HG03066 (cell line): ENCODE measurements around the gene ARHGAP1.

ENCODE experiments used
- ATAC-seq: cut with Tn5 transposase; IDR thresholded peaks from one replicate; pipeline ENCODE4 v1.9.1; 2021; ENCODE audit warnings: low read depth; ENCODE audit not compliant: unreplicated experiment

ARHGAP1 gene

DNA sequence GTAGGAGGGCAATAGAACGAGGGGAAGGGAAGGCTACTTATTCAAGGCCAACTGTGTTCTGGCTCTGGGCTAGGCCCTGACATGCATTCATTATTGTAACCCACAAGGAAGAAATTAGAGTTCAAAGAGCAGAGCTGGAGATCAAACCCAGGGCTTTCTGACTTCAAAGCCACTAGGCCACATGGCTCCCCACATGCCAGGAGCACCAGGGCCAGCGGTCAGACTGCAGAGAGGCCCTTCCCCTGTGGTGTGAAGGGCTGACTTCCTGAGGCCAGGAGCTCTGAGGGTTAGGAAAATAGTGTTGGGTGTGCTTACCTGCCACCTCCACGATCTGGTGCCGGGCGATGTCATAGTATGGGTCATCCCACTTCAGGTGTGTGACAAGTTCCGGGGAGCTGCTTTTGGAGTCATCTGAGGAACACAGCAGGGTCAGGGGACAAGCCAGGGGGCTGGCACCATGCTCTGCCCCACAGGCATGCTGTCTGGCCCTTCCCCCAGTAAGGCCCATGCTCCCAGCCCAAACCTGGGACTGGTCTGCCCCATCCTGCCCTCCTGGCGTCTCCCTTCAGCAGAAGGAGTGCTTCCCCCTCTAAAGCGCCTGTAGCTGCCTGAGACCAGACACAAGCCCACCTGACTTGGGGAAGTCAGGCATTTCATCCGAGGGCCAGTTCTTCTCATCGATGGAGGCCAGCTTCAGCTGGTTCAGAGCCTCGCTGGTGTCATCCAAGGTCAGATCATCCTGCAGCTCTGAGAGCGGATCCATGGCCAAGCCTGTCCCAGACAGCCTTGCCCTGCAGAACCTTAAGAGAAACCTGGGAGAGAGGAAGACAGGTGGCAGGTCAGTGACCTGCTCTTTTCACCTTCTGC, 4.8 kb downstream of the ARHGAP1 start:
- no peak for ATAC-seq

DNA sequence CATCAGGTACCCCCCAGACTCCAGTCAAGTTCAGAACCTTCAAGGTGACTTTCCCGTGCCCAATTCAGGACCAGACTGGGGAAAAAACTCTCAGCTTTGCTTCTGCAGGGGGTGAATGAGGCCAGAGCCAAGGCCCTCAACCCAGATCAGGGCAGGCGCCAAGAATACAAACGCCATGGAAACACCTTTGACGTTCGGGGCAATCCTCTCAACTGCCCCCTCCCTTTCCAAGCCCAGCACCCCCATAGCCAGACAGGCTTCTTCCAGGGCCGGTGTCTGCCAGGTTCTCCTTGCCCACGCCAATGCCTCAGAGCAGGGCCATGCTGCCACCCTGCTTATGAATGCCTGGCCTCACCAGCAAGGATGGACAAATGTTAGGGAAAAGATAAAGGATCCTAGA, 5.8 kb downstream of the ARHGAP1 start:
- ATAC-seq = no peak

DNA sequence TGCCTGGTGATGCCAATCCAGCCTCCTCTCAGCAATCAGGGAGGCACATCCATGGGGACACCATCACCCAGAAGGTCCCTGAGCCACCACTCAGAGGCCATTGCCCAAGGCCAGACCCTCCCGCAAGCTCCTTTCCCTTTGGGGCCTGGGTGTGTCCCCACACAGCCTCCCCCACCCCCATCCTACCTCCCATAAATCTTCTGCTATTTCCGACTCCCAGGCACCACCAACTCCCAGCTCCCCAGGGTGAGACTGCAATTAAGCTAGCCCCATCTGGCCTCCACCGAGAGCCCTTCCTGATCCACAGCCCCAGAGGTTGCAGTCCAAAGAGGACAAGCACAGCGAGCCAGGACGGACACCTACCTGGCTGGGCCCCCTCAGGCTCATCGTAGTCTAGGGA, 6.3 kb downstream of the ARHGAP1 start:
- no peak for ATAC-seq

DNA sequence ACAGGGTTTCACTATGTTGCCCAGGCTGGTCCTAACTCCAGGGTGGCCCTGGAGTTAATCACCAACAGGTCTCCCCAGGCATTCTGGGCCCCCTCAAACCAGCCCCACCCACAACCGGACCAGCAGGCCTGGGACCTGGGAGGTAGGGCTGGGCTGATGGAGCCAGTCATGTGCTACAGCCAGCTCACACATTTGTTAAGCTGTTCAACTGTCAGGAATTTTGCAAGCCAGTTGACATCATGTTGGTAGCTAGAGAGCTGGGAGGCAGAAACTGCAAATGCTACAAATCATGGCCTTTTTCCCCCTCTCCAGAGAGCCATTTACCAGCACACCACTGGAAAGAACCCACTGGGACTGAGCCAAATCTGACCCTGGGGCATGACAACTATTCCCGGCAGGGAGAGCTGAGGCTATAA, 6.8 kb downstream of the ARHGAP1 start:
- no peak for ATAC-seq

DNA sequence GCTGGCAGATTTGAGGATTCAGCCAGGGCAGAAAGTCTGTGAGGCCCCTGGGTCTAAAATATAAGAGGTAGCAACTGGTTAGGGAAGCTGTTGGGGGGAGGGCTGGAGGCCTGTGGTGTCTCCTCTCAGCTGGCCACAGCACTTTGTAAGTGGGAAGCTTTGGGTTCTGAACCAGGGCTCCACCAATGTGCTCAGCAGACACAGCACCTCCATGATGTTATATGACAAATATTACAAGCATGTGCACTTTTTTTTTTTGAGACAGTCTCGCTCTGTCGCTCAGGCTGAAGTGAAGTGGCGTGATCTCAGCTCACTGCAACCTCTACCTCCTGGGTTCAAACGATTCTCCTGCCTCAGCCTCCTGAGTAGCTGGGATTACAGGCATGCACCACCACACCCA, 8.0 kb downstream of the ARHGAP1 start:
- ATAC-seq = no peak

DNA sequence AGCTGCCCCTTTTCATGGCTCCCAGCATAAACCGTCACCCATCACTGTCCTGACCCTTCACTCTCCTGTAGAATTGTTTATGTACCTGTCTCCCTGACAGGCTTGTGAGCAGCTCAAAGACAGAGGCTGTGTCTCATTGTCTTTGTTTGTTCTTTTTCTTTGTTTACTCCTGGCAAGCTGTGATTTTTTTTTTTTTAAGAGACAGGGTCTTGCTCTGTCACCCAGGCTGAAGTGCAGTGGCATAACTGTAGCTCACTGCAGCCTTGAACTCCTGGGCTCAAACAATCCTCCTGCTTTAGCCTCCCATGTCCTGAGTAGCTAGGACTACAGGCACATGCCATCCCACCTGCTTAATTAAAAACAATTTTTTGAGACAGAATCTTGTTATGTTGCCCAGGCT, 9.7 kb downstream of the ARHGAP1 start:
- ATAC-seq = no peak

DNA sequence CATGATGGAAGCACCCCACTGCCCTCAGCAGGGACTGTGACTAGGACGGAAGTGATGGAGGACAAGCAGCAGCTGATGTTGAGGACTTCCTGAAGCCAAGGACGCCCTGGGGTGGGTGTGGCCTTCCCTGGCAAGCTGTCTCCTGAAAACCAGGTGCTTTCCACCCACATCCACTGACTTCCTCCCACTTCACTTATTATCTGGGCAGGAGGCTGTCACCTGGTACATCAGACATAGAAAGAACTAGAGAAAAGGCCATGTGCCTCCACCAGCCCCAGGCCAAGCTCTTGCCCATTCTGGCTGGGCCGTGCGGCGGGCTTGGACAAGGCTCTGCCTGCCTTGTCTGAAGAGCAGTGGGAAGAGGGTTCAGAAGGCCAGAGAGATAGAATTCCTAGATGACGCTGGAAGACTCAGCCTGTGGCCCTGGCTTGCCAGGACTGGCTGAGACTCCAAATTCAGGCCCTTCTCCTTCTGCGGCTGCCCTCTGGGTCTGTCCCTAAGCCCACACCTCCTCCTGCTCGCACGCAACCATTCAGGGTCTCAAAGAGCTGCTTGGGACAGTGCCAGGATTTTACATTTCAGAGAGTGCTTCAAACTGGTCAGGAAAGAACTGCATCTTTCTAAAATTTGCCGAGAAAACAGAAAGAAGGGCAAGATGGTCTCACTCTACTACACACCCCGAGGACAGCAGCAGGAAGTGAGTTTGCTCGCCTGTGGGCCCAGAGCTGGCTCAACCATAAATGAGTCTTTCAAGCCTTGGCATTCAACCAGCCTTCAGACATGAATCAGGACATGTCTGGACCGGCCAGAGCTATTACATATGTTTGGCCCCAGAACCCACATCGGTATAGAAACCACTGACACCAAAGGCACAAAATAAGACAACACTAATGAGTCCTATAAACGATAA, 13.3 kb downstream of the ARHGAP1 start:
- ATAC-seq = no peak

DNA sequence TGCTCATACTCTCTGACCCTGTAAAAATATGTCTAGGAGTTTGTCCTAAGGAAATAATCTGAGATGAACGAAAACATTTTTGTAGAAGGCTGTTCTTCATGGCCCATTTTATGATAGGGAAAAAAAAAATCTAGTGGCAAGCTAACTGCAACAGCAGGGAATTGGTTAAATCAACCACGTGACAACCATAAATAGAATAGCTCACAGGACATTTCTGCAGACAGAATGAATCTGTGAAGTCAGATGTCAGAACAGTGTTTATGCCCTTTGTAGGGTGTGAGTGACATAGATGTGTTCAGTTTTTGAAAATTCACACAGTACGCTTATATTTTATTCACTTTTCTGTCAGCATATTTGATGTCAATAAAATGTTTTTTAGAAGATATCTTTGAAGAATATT, 16.1 kb downstream of the ARHGAP1 start:
- no peak for ATAC-seq

DNA sequence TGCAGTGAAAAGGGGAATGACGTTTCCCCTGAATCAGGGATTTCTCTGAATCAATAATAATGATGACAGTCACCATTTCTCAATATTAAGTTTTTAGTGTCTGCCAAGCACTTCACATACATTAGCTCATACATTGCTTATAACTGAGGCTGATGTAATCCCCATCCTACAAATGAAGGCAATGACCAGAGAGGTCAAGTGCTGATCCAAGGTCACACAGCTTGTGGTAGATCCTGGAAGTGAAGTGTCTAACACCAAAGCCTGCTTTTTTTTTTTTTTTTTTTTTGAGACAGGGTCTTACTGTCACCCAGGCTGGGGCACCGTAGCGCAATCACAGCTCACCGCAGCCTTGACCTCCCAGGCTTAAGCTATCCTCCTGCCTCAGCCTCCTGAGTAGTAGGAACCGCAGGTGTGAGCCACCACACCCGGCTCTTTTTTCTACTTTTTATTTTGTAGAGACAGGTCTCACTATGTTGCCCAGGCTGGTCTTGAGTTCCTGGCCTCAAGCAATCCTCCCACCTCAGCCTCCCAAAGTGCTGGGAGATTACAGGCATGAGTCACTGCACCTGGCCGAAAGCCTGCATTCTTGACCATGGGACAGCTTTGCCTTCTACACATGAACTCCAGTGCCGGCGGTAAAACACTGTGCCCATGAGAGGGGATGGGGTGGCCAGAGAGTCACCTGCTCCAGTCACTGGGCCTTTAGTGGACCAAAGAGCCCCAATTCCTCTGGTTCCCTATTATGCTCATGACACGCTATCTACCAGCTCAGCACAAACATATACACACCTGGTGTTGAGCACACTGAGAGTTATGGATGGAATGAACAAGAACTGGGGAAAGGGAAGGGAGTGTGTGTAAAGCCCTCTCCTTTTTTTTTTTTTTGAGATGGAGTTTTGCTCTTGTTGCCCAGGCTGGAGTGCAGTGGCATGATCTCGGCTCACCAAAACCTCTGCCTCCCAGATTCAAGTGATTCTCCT, 17.4 kb downstream of the ARHGAP1 start:
- ATAC-seq = no peak

DNA sequence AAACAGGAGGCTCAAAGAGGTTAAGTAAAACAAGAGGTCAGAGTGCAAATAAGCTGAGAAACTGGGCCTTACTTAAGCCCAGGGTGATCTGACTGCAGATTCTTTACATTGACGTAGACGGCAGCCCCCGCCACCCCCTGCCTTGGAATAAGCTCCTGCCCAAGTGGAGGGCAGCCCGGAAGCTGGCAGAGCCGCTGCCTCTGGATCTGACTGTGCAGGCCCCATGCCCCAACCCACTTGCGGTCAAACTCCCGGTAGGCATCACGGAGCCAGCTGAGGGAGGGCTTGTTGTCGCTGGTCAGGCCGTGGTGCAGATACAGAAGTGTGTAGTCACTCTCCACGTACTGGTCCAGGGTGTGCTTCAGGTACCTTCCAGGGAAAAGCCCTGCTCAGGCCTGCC, 18.6 kb downstream of the ARHGAP1 start:
- no peak for ATAC-seq

DNA sequence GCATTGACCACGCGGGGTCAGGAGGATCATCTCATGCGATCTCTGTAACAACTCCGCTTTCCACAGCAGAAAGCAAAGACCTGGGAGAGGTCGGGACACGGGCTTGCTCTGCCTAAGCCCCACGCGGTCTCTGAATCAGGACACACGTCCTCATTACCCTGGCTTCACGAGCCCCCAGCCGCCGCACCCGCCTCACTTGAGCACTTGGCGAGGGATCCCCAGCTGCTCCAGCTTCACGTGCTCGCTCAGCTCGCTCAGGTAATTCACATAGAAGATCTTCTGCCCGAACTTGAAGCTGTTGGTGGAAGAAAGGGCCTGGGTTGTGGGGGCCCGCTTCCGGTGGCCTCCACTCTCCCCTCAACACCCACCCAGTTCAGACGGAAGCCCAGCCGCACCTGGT, 19.6 kb downstream of the ARHGAP1 start:
- no peak for ATAC-seq

DNA sequence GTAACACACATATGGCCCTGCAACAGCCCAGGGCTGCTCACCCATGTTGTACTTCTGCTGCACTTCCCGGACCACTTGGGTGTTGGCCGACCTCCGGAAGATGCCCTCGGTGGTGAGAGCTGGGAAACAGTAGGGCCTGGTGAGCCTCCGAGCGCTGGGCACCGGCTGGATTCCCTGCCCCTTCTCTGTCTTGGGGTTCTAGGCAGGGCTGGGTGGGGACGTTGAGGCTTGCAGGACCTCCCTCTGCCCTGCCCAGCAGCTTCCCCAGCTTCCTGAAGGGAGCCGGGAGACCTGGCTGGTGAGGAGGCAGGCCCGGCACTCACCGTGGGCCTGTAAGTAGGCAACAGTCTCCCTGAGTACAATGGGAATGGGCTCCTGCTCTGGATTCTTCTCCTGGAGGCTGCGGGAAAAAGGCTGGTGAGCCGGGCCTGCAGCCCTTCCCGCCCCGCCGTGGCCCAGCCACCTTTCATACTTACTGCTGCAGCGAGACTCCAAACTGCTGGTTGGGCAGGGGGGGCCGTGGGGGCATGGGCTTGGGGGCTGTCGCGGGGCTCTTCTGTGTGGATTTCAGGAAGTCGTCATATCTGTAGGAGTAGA, 20.2 kb downstream of the ARHGAP1 start:
- no peak for ATAC-seq

DNA sequence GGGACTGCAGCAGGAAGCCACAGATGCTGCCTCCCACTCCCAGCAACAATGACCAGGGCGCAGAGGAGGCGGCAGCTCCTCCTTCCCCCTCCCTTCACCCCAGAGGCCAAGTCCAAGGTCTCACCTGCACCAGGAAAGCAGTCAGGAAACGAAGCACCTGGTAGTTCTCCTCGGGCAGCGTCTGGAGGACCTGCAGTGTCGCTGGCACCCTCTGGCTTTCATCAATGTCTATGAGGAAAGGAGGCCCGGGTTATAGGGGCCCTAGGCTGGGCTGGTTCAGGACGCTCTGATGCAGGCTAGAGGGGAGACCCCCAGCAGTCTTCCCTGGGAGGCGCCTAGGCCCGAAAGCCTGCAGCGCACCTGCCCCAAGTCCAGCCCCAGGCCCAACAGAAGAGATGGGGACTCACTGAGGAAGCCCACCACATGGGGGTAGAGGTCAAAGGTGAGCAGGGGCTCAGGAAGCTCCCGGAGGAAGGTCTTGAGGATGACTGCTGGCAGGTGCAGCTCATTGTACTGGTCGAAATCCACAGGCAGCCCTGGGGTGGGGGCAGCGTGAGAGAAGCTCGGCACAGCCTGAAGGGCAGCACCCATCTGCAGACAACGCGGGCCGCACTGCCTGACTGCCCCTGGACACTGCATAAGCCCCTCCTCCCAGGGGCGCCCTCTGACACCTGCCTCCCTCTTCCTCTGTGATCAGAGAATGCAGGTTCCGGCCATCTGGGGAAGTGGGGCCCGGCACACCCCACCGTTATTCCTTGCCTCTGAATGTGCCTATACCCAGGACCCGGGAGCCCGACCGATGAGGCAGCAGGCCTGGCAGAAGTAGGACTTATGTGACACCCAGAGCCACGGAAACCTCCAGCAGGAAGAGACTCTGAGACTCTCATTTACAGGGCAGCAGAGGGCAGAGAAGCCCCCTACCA, 20.9 kb downstream of the ARHGAP1 start:
- ATAC-seq = no peak

DNA sequence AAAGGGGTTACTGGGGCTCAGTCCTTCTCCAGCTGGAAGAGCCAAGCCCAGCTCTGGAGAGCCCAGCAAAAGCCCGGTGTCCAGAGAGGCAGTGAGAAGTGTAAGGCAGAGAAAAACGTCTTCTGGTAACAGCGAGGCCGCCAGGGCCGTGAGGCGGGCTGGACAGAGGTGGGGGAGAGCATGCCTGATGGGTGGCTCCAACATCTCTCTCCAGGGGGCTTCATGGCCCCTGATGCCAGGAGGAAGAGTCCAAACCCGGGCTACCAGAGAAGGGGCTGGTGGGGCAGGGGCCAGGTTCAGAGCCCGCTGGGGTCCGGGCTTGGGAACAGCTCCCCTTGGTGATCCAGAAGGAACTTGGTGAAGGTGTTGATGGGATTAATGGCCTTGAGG, 21.7 kb downstream of the ARHGAP1 start:
- ATAC-seq = no peak

DNA sequence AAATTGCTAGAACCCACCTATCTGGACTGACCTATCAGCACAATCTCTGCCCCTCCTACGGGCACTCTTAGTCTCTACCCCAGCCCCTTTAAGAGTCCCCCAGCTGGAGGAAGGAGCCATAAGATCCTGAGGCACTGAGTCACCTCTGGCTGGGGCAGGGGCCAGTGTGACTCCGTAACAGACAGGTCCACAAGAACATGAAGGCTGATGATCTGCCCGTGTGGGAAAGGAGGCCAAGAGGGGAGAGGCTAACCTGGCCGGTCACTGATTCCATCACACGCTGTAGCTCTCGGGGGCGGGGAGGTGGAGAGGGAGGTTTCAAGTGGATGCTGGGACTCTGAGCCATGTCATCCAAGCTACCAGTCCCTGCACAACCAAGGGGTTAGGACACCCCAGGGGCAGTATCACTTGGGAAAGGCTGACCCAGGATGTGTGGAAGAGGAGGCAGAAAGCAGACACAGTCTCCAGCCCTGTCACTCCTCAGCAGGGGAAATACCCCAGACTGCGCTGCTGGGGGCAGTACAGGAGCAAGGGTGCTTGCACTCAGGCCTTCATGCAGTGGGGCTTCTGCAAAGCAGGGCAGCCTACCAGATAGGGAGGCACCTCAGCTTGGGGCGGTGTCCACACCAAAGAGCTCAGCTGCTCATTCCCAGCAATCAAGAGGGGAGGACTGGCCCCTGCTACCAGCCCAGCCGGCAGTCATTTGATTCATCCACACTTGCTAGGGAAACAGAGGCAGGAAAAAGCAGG, 22.3 kb downstream of the ARHGAP1 start:
- no peak for ATAC-seq

DNA sequence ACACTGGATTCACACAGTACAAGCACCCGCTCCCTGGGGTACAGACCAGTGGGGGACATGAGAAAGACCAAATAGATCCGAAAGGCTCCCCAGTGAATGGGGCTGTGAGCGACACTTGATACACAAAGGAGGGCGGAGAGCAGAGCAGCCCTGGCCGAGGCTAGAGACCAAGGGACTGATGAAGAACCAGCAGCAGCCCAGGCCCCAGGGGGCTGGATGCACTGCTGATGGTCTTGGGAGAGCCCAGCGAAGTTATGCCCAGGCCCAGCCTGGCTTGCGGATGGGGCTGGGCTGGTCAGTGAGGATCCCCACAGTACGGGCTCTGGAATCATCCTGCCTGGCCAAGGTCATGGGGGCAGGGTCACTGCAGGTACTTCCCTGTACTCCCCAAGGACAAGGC, 23.2 kb downstream of the ARHGAP1 start:
- ATAC-seq = no peak

DNA sequence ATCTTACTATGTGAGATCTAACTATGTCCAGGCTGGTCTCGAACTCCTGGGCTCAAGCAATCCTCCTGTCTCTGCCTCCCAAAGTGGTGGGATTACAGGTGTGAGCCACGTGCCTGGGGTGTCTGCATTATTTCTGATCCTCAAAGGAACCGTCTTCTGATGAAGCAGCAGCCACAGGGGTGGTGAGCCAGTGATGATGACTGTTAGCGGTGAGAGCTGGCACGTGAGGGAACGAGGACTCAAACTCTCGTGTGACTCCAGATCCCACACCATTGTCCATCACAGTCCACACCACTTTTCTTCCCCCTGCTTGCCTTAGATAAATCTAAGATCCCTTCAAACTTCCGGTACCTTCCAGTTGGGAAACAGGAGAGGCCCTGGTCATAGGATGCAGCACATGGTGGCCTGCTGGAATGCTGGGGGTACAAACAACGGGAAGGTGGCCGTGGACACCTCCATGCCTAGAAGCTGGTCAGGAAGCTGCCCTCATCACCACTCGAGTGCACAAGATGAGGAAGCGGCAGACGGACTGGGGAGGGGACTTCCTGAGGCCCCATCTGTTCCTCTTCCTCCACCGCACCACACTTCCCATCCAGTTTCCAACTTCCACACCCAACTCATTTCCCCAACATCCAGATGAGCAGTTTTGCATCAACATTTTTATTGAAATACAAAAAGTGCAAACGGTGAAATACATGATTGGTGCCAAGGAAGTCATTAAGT, 23.8 kb downstream of the ARHGAP1 start:
- ATAC-seq = no peak

DNA sequence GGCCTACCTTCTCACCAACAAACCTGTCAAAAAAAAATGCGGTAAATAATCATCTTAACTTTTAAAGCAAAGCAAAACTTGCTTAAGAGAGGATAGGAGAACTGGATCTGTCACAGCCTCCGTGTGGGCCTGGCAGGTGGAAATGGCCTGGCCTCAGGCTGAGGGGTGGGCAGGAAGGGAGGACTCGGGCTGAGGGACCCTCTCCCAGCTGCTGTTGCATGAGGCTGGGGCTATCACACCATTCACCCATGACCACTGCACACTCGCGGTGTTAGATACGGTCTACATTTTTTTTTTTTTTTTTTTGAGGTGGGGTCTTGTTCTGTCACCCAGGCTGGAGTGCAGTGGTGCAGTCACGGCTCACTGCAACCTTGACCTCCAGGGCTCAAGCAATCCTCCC, 24.5 kb downstream of the ARHGAP1 start:
- ATAC-seq = no peak
